HepG2 (cell line): ENCODE measurements around the gene LTB4R. TPM values are rescaled to one million over a fixed set of nuclear protein-coding genes. Genes with fewer than 3 reads are reported as not detected.

Experiments used
- AFF4 ChIP-seq: sonication (generic); formaldehyde crosslinking; IDR thresholded peaks from 2 replicates; pipeline ENCODE4 v1.4.0; 2020; ENCODE audit warnings: missing genetic modification reagents
- DDIT3 ChIP-seq: sonication (generic); formaldehyde crosslinking; IDR thresholded peaks from 2 replicates; pipeline ENCODE4 v1.4.0; 2020; ENCODE audit warnings: mild to moderate bottlenecking, missing genetic modification reagents
- FOXK1 ChIP-seq: sonication (generic); formaldehyde crosslinking; IDR thresholded peaks from 2 replicates; pipeline ENCODE4 v1.4.0; 2020; ENCODE audit warnings: low read depth, missing genetic modification reagents, borderline replicate concordance
- GPBP1L1 ChIP-seq: sonication (generic); formaldehyde crosslinking; IDR thresholded peaks from 2 replicates; pipeline ENCODE4 v1.5.0; 2020; ENCODE audit warnings: mild to moderate bottlenecking, missing genetic modification reagents
- KLF13 ChIP-seq: sonication (generic); formaldehyde crosslinking; IDR thresholded peaks from 2 replicates; pipeline ENCODE4 v1.4.0; 2020; ENCODE audit warnings: mild to moderate bottlenecking, missing genetic modification reagents
- MXD4 ChIP-seq: IDR thresholded peaks from 2 replicates; pipeline ENCODE4 v1.6.1; 2016; ENCODE audit warnings: mild to moderate bottlenecking, missing biosample characterization, missing genetic modification reagents
- NFATC3 ChIP-seq: sonication (generic); formaldehyde crosslinking; IDR thresholded peaks from 2 replicates; pipeline ENCODE4 v1.5.1; 2020; ENCODE audit warnings: mild to moderate bottlenecking, missing genetic modification reagents
- NFIC ChIP-seq: IDR thresholded peaks from 2 replicates; pipeline ENCODE4 v1.6.1; 2012; ENCODE audit warnings: mild to moderate bottlenecking, low read length, inconsistent platforms
- NKX3-1 ChIP-seq: sonication (generic); formaldehyde crosslinking; IDR thresholded peaks from 2 replicates; pipeline ENCODE4 v1.5.0; 2020; ENCODE audit warnings: missing genetic modification reagents
- NR2F2 ChIP-seq: IDR thresholded peaks from 2 replicates; pipeline ENCODE4 v1.6.1; 2012; ENCODE audit warnings: low read depth, inconsistent platforms, borderline replicate concordance
- ZNF33A ChIP-seq: sonication (generic); formaldehyde crosslinking; IDR thresholded peaks from 2 replicates; pipeline ENCODE4 v1.5.1; 2020; ENCODE audit warnings: missing genetic modification reagents, mild to moderate bottlenecking, moderate library complexity, borderline replicate concordance
- ZNF414 ChIP-seq: sonication (generic); formaldehyde crosslinking; IDR thresholded peaks from 2 replicates; pipeline ENCODE4 v1.5.0; 2020; ENCODE audit warnings: missing genetic modification reagents
- ZNF660 ChIP-seq: sonication (generic); formaldehyde crosslinking; IDR thresholded peaks from 2 replicates; pipeline ENCODE4 v1.5.1; 2020; ENCODE audit warnings: mild to moderate bottlenecking, low read depth, missing genetic modification reagents, borderline replicate concordance
- ZNF792 ChIP-seq: IDR thresholded peaks from 2 replicates; pipeline ENCODE4 v1.6.1; 2016
- polyA plus RNA-seq, 8 experiments: library from polyadenylated mRNA; depleted of rRNA in 3 of 8; stranded (reverse) in 7 of 8; unstranded in 1 of 8; fragments of >200 nt; fragmentation: Illumina TruSeq in 4 of 8; extraction: Trizol in 4 of 8; gene quantifications; 2 replicates each; pipeline versions ENCODE4 v1.2.1 to v1.2.3, GENCODE V29; 2011 to 2016; ENCODE audit warnings: low read depth in 4 of 8, missing spikeins in 1 of 8, mixed read lengths in 1 of 8; ENCODE audit not compliant: insufficient read depth in 1 of 8
- total RNA-seq, 5 experiments: library from RNA; depleted of rRNA; stranded (reverse); fragments of >200 nt; fragmentation: Illumina TruSeq; extraction: Trizol; gene quantifications; 2 replicates each; pipeline ENCODE4 v1.2.3, GENCODE V29; 2016; ENCODE audit warnings: low read depth in 1 of 5
- TF ChIP-seq, protein P1 (sequence below): sonication (generic); formaldehyde crosslinking; IDR thresholded peaks from 2 replicates; pipeline ENCODE4 v1.9.0; 2021; ENCODE audit warnings: missing genetic modification reagents, borderline replicate concordance
- TF ChIP-seq, protein P2 (sequence below): sonication (generic); formaldehyde crosslinking; IDR thresholded peaks from 2 replicates; pipeline ENCODE4; 2020; ENCODE audit warnings: missing genetic modification reagents, mild to moderate bottlenecking, borderline replicate concordance

The LTB4R gene
- total and polyA plus RNA-seq, 2 of the 13 experiments (the other 11 are each of a cell fraction or from before 2014, with no cell fraction given): 3.2 to 8.2 TPM

DNA sequence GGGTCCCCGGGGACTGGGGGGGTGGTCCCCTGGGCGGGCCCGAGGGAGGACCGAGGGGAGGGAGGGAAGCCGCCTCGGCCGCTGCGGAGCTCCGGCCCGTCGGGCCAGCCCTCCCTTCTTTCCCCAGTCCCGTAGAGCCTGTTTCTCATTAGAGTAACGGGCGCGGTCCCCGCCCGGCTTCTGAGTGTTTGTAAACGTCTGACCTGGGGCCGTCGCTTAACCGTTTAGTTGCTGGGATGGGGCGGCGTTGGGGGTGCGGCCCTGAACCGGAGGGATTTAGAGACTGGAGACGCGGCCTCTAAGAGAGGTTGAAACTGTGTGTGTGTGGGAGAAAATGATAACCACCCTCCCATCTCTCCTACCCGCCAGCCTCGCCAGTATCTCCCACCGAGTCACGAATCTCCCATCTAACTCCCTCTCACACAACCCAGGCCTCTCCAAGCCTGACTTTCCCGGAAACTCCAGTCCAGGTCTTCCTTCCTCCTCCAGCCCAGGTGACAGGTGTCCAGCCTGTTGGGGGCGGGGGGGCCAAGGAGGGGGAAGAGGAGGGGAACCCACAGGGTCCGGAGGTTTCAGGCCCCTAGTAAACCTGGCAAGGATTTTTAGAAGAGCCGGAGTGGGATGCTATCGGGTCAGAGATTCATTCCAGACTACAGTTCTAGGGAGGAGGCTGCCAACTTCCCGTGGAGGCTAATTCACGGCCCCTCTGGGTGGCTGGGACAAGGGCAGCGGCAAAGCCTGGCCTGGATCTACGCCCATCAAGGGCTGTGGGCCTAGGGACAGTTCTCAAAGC, 55.6 kb downstream of the LTB4R start (continued):
- TF ChIP-seq ZNF660 (CRISPR knock-in tag): no peak
- TF ChIP-seq MXD4 (CRISPR knock-in tag): no peak
- TF ChIP-seq, protein P1, sequence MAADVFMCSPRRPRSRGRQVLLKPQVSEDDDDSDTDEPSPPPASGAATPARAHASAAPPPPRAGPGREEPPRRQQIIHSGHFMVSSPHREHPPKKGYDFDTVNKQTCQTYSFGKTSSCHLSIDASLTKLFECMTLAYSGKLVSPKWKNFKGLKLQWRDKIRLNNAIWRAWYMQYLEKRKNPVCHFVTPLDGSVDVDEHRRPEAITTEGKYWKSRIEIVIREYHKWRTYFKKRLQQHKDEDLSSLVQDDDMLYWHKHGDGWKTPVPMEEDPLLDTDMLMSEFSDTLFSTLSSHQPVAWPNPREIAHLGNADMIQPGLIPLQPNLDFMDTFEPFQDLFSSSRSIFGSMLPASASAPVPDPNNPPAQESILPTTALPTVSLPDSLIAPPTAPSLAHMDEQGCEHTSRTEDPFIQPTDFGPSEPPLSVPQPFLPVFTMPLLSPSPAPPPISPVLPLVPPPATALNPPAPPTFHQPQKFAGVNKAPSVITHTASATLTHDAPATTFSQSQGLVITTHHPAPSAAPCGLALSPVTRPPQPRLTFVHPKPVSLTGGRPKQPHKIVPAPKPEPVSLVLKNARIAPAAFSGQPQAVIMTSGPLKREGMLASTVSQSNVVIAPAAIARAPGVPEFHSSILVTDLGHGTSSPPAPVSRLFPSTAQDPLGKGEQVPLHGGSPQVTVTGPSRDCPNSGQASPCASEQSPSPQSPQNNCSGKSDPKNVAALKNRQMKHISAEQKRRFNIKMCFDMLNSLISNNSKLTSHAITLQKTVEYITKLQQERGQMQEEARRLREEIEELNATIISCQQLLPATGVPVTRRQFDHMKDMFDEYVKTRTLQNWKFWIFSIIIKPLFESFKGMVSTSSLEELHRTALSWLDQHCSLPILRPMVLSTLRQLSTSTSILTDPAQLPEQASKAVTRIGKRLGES (CRISPR knock-in tag): no peak
- TF ChIP-seq AFF4: no peak
- no peak for TF ChIP-seq ZNF792 (CRISPR knock-in tag)
- no peak for TF ChIP-seq DDIT3
- TF ChIP-seq ZNF414: 0 out of 2 replicates have a peak, but pooled peaks have one; percentile 66
- TF ChIP-seq KLF13: 0 out of 2 replicates have a peak, but pooled peaks have one; percentile 74
- TF ChIP-seq NFATC3 (CRISPR knock-in tag): no peak
- no peak for TF ChIP-seq ZNF33A (CRISPR knock-in tag)
- TF ChIP-seq FOXK1 (CRISPR knock-in tag): peak; percentile 41; the same call in 1 of the 2 replicates
- no peak for TF ChIP-seq NKX3-1 (CRISPR knock-in tag)
- TF ChIP-seq NFIC: no peak
- TF ChIP-seq NR2F2: no peak
- no peak for TF ChIP-seq GPBP1L1 (CRISPR knock-in tag)
- TF ChIP-seq, protein P2, sequence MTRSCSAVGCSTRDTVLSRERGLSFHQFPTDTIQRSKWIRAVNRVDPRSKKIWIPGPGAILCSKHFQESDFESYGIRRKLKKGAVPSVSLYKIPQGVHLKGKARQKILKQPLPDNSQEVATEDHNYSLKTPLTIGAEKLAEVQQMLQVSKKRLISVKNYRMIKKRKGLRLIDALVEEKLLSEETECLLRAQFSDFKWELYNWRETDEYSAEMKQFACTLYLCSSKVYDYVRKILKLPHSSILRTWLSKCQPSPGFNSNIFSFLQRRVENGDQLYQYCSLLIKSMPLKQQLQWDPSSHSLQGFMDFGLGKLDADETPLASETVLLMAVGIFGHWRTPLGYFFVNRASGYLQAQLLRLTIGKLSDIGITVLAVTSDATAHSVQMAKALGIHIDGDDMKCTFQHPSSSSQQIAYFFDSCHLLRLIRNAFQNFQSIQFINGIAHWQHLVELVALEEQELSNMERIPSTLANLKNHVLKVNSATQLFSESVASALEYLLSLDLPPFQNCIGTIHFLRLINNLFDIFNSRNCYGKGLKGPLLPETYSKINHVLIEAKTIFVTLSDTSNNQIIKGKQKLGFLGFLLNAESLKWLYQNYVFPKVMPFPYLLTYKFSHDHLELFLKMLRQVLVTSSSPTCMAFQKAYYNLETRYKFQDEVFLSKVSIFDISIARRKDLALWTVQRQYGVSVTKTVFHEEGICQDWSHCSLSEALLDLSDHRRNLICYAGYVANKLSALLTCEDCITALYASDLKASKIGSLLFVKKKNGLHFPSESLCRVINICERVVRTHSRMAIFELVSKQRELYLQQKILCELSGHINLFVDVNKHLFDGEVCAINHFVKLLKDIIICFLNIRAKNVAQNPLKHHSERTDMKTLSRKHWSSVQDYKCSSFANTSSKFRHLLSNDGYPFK: no peak; the same call in 1 of the 2 replicates
